NCI-H446 (cell line): ENCODE results near the gene HOXC13.

Experiments used
- DNase-seq, 2 experiments: peaks; one replicate each; lab custom pipeline; 2025; lab: John Stamatoyannopoulos, UW

Gene HOXC13

GRCh38 chr12:53971129-53971528 lies 32.5 kb downstream of the HOXC13 start:
- no peak for DNase-seq

GRCh38 chr12:53971686-53972085 lies 33.1 kb downstream of the HOXC13 start:
- DNase-seq: no peak

- no peak for DNase-seq
These were observed 33.6 kb downstream of the HOXC13 start for GRCh38 chr12:53972152-53972702.

GRCh38 chr12:53972722-53973235 lies 34.1 kb downstream of the HOXC13 start, which contains the start of gene HOXC11:
Gene HOXC11, plus strand, starts transcription at chr12:53973126. Its CDS starts 116 bp downstream, at chr12:53973242.
- DNase-seq: no peak

- DNase-seq: no peak
These were observed 34.8 kb downstream of the HOXC13 start for GRCh38 chr12:53973236-53974042.

- DNase-seq: no peak
These were observed 35.7 kb downstream of the HOXC13 start, which contains the start of gene HOTAIR for GRCh38 chr12:53974084-53975063. Gene HOTAIR, minus strand, starts transcription at chr12:53974954.

GRCh38 chr12:53975064-53975471 lies 36.4 kb downstream of the HOXC13 start:
- DNase-seq: no peak

- no peak for DNase-seq
These were observed 37.0 kb downstream of the HOXC13 start for GRCh38 chr12:53975479-53976152.

- no peak for DNase-seq
These were observed 37.7 kb downstream of the HOXC13 start for GRCh38 chr12:53976172-53976822.

GRCh38 chr12:53976823-53977595 lies 38.4 kb downstream of the HOXC13 start:
- DNase-seq: no peak

- DNase-seq: no peak
These were observed 39.2 kb downstream of the HOXC13 start for GRCh38 chr12:53977596-53978445.

GRCh38 chr12:53978477-53979356 lies 40.1 kb downstream of the HOXC13 start:
- no peak for DNase-seq

GRCh38 chr12:53980104-53980801 lies 41.6 kb downstream of the HOXC13 start:
- no peak for DNase-seq

GRCh38 chr12:53980802-53981496 lies 42.3 kb downstream of the HOXC13 start:
- DNase-seq: no peak

- DNase-seq: no peak
These were observed 43.3 kb downstream of the HOXC13 start for GRCh38 chr12:53981634-53982565.
